Activated CD8-positive, alpha-beta memory T cell treated with anti-CD3 and anti-CD28 coated beads for 48 hours (primary cell): ENCODE data around the gene ZIM2.
"Not testable (repeated sequence)": the region's sequence is repeated elsewhere in the genome, so short reads cannot be mapped to it uniquely, and the experiment has no call there.

ENCODE experiments used
- DNase-seq, 3 experiments: peaks; one replicate each; pipeline ENCODE4 v3.0.0-alpha.2; 2020; ENCODE audit warnings: low read depth in 2 of 3, low spot score in 2 of 3

ZIM2 gene

DNA sequence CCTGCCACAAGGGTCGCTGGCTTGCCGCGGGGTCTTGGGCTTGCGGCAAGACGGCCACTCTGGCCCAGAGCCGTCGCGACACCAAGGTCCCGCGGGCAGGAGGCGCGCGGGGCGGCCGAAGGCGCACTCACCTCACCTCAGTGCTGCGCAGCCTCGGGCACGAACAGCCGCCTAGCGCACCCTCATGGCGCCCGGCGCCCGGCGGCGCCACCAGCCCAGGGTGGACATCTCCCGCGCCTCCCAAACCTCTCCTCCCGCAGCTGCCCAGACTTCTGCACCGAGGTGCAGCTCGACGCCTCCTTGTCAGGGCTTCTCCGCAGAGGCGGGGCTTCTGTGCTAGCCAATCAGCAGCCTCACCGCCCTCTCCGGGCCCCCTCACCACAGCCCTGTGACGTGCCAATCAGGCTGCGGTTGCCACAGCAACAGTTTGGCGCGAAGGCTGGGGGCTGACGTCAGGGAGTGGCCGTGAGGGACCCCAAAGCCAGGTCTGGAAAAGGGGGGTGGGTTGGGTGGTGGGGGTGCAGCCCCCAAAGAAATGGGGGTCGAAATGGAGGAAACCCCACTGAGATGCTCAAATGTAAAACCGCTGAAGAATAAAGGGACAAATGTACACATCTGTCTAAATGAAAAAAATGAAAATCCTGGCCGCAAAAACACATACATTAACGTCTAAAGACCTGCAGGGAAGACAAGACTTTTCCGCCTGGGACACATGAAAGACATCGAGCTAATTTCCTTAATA, at the start of gene ZIM2, which contains the start of gene PEG3:
TSS of gene ZIM2 (minus strand) at position 276 of the 742 bp plus-strand sequence. CDS start 16,449 bp downstream, outside the sequence.
TSS of gene PEG3 (minus strand) at position 276 of the 742 bp plus-strand sequence. CDS start 16,071 bp downstream, outside the sequence.
- DNase-seq, result no peak

DNA sequence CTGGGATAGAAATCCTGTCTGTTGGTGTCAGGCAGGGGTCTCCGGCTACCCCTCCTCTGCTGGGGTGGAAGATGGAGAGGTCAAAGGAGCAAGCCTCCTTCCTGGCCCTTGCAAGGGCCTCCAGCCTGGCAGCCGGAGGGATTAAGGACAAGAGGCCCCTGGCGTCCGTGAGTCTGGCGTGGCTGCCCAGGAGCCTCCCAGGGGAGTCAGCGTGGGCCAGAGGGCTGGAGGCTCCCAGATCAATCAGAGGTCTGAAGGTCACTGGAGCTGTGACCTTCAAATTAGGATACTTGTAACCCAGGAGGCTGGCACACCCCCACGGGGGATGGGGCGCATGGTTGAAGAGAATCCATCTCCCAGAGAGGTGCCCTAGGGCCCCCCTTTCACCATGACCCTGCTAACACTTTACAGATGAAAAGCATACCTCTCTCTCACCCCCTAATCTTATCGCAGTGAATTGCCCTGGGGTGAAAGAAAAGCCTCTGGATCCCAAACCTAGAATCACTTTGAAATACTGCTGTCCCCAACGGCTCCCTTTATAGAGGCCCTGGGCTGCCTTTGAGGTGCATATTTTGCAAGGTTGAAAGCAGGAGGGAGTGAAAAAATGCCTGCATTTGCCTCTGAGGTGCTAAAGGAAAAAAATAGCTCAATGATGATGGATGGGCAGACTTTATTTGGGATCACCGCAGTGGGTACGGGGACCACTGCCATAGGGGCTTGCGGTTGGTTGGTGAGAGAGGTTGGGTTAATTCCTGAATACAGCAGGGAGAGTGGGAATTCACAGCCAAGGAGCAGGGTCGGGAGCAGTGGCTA, 44.9 kb upstream of the ZIM2 start:
- DNase-seq, result no peak

DNA sequence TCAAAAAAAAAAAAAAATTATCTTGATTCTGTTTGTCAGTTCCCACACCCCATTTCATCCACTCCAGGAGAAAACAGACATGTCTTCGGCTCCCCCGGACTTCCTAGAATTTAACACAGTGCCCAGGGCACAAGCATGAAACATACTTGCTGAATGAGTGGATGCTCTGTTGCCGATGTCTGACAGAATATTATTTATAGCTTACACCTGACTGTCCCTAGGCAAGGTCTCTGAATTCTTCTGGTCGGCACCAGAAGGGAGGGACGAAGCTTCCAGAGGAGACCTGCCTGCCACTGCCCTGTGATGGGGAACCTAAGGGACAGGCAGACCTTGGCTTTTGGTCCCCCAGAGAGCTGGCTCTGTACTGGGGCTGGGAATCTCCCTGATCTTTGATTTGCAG, 43.9 kb upstream of the ZIM2 start:
- no peak for DNase-seq

DNA sequence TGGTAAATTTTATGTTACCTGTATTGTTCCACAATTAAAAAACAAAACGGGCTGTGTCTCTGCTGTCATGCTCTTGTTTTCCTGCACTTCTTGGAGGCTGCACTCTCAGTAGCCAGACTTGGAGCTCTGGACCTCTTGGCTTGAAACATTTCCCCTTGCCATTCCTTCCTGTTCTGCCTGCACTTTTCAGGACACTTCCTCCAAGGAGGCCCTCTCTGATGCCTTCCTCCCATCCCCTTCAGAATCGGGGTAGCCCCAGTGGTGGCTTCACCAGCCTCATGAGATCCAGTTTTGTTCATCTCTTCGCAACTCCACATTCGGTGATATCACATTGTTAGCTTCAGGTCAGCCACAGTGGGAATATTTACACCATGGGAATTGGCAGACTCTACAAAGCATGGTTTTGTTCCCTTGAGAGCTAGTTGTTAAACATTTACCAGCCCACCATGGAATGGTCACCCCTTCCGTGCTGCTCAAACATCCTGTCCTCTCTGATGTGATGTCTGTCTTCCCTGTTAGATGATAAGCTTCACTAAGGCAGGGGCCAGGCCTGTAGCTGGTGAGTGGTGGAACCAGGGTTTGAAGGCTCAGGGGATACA, 40.2 kb upstream of the ZIM2 start:
- DNase-seq, result no peak

DNA sequence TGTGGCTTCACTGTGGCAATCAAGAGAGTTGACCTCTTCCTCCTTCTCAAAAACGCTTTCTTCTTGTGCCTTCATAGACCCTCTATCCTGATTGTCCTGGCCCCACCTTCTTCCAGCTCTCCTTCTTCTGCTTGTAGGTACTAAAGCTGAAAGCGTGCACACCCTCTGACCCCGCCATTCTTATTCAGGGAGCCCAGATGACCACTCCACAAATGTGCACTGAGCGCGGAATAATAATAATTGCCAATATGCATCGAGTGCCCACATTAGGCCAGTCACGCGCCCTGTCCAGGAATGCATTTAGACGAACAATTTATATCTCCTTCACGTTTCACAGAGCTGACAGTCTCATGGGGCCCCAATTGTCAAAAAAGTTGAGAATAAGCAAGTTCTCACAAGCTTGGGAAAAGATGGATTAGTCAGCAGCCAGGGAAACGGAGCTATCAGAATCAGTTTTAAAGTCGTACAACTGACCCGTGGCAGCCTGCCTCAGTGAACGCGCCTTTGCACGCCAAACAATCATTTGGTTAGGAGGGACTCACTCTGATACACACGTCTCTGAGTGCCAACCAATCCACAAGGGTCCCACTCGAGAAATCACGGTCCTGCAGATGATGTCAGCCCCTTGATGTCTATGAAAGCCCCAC, 36.7 kb upstream of the ZIM2 start:
- no peak for DNase-seq

DNA sequence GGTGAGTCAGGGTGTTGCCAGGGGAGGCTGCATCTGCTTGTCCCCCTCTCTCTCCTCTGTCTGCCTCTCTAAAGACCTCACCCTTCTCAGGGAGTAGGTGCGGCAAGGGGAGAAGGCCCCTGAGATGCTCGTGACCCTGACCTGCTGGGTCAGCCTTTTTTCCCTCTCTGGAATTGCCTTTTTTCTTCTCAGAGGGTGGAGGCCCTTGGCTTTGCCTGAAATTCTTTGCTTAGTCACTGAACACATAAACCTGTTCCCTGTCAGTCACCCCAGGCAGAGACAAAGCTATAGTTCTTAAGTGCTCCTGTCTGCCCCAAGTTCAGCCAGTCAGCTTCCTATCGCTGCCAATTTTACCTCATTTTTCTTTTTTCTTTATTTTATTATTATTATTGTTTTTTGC, 35.2 kb upstream of the ZIM2 start:
- DNase-seq, result no peak

DNA sequence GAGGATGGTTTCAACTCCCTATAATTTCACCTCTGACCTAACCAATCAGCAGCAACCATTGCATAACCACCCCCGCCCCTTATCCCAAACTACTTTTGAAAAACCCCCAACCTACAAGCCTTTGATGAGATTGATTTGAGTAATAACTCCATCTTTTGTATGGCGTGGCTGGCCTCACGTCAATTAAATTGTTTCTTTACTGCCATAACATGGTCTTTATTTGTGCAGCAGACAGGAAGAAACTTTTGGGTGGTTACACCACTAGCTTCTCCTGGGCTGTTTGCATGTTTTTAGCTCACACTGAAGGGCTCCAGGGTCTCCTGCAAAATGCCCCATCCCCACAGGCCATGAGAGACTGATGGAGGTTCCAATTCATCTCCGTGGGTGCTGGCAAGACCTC, 34.0 kb upstream of the ZIM2 start:
- no peak for DNase-seq

DNA sequence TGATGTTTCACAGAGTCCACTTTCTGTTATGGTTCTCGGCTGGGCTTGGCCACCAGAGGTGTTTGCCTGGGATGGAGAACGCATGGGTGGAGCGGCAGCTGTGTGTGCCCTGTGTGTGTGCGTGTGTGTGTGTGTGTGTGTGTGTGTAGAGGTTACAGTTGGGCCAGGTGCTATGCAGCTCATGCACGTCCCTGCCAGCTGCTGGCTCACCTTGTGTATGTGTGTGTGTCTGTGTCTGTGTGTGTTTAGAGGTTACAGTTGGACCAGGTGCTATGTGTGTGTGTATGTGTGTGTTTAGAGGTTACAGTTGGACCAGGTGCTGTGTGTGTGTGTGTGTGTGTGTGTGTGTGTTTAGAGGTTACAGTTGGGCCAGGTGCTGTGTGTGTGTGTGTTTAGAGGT, 33.0 kb upstream of the ZIM2 start:
- DNase-seq, result no peak

DNA sequence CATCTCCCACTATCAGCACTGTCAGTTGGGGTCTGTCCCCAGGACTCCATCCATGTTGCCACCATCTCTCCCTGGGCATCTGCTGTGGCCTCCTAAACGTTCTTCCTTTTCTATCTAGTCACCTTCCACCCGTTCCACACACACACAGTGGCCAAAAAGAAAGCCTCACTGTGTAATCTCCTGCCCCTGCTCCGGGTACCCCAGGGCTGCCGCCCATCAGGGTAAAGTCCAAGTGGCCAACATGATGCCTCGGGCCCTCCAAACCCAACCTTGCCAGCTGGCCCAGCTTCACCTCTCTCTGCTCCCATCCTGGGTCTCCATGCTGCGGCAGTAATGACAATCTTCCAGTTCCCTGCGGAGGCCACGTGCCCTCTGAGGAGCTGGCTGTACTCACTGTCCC, 29.4 kb upstream of the ZIM2 start:
- no peak for DNase-seq

DNA sequence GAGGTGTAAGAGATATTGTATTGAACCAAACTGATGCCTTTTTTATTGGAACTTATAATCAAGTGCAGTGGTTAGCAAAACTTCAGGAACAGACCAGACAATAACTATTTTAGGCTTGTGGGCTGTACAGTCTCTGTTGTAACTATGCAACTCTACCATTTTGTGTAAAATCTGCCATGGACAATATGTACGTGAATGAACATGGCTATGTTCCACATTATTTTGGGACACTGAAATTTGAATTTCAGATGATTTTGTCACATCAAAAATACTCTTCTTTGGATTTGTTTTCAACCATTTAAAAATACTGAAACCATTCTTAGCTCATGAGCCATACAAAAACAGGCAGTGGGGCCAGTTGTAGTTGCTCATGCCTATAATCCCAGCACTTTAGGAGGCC, 27.9 kb upstream of the ZIM2 start:
- DNase-seq, result no peak

DNA sequence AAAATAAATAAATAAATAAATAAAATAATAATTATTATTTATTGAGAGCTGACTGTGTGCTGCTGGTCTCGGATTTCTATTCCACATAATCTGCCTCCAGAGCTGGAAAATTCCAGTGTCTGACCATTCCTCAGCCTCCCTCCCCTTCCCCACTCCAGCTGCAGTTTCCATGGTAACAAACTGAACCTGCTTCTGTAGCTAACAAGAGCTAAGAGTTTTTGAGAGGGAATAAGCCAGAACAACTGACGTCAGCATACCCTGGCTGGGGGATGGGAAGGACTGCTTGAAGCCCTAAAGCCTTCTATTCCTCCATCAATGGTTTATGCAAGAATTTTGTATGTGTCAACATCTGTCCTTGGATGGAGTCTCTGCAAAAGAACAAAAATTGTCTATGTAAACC, 26.0 kb upstream of the ZIM2 start:
- DNase-seq, result no peak

DNA sequence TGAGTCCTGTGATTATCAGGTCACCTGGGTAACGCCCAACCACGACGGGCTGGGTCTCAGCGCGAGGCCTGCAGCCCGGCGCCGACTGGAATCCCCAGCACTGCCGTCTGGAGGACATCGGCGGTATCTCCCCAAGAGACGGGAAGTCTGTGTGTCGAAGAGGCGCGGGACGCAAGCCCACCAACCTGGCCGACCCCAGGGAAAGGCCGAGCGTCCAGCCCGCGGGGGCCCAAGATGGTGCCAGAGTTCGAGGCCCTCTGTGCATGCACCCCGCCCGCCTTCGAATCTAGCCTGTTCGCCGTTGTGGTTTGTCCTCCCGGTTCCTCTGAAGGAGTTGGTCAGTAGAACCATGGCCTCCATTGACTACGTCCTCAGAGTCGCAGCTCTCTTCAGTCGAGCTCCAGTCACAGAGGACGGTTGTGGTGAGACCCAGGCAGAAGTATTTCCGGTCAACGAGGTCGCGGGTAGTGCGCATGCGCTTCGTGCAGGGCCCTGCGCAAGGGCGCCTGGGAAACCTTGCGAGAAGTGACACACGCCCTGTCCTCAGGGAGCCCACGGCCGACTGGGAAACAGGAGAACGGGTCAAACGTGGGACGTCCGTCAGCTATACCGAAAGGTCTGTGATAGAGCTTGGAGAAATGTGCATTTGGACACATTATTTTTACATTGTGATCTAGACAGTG, 24.1 kb upstream of the ZIM2 start:
- no peak for DNase-seq

DNA sequence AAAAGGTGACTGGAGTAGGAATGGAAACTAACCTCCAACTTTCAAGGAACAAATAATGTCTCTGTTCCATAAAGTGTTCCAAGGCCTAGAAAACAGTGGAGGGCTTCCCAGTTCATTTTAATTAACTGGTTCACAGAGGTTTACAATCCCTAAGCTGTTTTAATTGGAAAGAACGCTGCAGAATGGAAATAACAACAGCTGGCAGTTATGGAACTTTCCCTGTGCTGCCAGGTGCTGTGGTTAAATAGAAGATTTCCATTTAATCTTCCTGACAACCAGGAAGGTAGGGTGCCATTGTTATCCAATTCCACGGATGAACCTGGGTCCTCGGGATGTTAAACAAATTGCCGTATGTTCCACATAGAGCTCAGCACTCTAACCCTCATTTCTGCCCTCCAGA, 22.2 kb upstream of the ZIM2 start:
- DNase-seq, result no peak

DNA sequence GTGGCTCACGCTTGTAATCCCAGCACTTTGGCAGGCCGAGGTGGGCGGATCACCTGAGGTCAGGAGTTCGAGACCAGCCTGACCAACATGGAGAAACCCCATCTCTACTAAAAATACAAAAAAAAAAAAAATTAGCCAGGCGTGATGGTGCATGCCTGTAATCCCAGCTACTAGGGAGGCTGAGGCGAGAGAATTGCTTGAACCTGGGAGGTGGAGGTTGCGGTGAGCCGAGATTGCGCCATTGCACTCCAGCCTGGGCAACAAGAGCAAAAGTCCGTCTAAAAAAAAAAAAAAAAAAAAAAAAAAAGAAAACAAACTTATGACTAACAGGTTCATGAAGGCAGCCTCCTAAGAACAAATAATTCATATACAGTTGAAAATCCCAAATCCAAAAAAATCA, 19.9 kb upstream of the ZIM2 start:
- not testable (repeated sequence) for DNase-seq

DNA sequence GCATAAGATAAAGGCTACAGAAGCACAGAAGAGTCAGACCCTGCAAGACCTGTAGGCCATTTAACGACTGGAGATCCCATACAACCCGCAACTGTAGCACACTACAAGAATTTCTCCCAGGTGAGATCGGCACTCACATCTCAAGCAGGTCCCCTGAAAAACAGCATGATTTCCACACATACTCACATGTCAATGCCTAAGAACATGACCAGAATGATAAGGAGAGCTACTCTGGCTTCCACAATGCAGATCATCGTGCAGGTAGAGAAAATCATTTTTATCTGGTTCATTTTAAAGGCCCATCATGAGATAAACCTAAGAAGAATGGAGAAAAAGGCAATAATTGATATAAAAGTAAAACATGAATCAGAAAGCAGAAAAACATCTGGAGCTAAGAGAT, 17.5 kb upstream of the ZIM2 start:
- no peak for DNase-seq

DNA sequence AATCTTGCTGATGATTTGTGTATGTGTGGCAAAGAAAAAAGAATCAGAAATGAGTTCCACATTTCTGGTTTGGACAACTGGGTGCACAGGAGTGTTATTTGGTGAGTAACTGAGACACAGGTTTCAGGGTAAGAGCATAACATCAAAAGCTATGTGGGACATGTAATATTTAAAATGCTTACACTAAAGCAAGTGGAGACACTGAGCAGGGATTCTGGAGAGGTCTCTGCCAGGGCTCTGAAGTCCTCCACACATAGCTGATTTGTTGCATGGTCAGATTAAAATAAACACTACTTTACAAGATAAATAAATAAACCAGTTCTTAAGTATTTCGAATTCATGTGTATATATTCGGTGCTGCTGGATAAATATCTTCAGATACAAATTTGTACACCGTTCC, 16.3 kb upstream of the ZIM2 start:
- DNase-seq, result no peak

DNA sequence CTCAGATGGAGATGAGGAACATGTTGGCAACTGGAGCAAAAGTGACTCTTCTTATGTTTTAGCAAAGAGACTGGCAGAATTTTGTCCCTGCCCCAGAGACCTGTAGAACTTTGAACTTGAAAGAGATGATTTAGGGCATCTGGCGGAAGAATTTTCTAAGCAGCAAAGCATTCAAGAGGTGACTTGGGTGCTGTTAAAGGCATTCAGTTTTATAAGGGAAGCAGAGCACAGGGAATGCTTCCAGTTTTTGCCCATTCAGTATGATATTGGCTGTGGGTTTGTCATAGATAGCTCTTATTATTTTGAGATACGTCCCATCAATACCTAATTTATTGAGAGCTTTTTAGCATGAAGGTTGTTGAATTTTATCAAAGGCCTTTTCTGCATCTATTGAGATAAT, 11.8 kb upstream of the ZIM2 start:
- DNase-seq, result not testable (repeated sequence)

DNA sequence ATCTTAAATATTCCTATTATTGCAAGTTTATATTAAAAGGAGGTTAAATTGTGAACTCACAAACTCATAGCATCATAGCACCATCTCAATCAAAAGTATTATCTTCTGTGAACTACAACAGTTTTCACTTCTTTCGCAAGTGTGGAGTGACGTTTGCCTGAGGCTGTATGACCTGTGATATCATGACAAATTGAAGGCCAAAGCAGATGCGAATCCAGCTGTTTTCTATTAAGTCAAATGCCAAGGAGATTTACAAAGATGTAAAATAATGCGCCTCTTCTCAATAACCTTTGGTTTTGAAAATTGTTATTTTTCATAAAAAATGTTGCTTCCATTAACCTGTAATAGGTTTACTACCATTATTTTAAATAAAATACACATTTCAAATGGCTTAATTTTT, 7.6 kb upstream of the ZIM2 start:
- no peak for DNase-seq

DNA sequence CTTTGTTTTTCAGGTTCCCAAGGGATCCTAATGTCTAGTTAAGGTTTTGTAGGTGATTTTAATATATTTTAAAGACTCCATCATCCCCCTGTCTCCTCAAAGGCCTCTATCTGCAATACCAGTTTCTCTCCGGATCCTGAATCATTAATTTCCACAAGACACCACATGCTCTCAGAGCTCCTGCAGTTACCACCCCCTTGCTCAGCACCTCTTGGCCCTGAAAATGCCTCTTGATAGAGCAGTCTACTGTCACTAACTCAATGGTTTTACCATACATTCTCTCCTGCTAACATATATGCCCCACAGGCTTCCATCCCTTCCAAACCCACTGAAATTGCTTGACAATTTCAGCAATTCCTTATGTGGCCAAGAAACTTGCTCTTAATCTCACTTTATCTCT, 1.9 kb upstream of the ZIM2 start:
- no peak for DNase-seq

DNA sequence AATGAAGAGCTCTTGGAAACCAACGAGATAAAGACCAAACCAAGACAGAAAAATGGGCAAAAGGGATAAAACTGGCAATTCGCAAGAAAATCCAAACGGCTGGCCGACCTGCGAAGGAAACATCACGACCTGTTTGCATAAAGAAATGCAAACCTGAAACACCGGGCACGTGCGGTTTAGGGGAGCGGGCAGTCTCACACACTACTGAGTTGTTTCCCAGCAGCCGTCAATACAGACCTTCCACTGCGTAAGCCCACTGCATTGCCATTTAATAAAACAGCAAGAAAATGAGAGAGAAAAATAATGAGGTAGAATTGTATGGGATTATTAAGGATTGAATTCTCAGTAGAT, 642 bp upstream of the ZIM2 start:
- no peak for DNase-seq
